A673 (cell line): ENCODE measurements around the gene KRIT1.

Experiments
- CTCF ChIP-seq: fragments of 300-800, 200-600 bp; sonication (generic); conservative IDR thresholded peaks from 2 replicates; pipeline ENCODE4 v1.5.1; 2017; ENCODE audit warnings: low read depth, mild to moderate bottlenecking, antibody characterized with exemption, low read length, moderate library complexity, mixed read lengths
- EZH2 ChIP-seq: fragments of 200-600 bp; sonication (generic); IDR thresholded peaks from 2 replicates; pipeline ENCODE4 v1.6.1; 2017; ENCODE audit warnings: borderline replicate concordance, low read depth, mild to moderate bottlenecking, mixed read lengths, antibody characterized with exemption, low read length; ENCODE audit not compliant: poor library complexity, severe bottlenecking

- TF ChIP-seq CTCF: no peak
- TF ChIP-seq EZH2: no peak
Observed at GRCh38 chr7:92206672-92207071, 39.0 kb downstream of the KRIT1 start.
